Measurements from ENCODE around the gene SLC38A11. TPM values are rescaled to one million over a fixed set of nuclear protein-coding genes. Genes with fewer than 3 reads are reported as not detected.

SLC38A11 gene
- total and polyA plus RNA-seq, 3 donors from 2014 or later, result 0.58 to 5.9 (median 1.2) TPM

GRCh38 chr2:164875334-164876205 is 79.8 kb downstream of the SLC38A11 start:
- Histone ChIP-seq H3K27me3 (no peaks in the 10 kb centered on the region), H3K36me3 (ENCODE audit: low read depth, missing control alignments) (no peaks in the 10 kb centered on the region), H3K27ac (no peak overlapping the region), H3K4me1 (no peaks in the 10 kb centered on the region), H3K4me3 (no peak overlapping the region), H3K9me3 (no peaks in the 10 kb centered on the region)
- 87 to 91% methylated on average over 10 of the region's 10 CpGs for WGBS, 2 donors
- no peak for TF ChIP-seq CTCF (IDR thresholded peaks at IDR 0.05)
- DNase-seq, result no peak
- intact Hi-C loops (cut with DNase I; ENCODE audit: low total_unique reads), result no loop called here

- H3K36me3 ChIP-seq (ENCODE audit: low read depth, missing control alignments), result no peaks in the 10 kb centered on the region
- intact Hi-C loops (cut with DNase I; ENCODE audit: low total_unique reads), result no loop called here
- no peak overlapping the region for H3K4me3 ChIP-seq
- no peaks in the 10 kb centered on the region for H3K4me1 ChIP-seq
- no peaks in the 10 kb centered on the region for H3K27me3 ChIP-seq
- H3K27ac ChIP-seq, result no peak overlapping the region
- no peaks in the 10 kb centered on the region for H3K9me3 ChIP-seq
- no peak for DNase-seq
- no peak for TF ChIP-seq POLR2A (IDR thresholded peaks at IDR 0.05)
- no peak for TF ChIP-seq CTCF (IDR thresholded peaks at IDR 0.05)
- 72% methylated on average over 9 of the region's 9 CpGs for WGBS, 2 donors
Observed at GRCh38 chr2:164873210-164873908, 82.0 kb downstream of the SLC38A11 start.

- Histone ChIP-seq H3K4me1 (no peaks in the 10 kb centered on the region), H3K27ac (no peak overlapping the region), H3K27me3 (no peaks in the 10 kb centered on the region), H3K4me3 (no peak overlapping the region), H3K36me3 (ENCODE audit: low read depth, missing control alignments) (no peaks in the 10 kb centered on the region), H3K9me3 (no peaks in the 10 kb centered on the region)
- intact Hi-C loops (cut with DNase I; ENCODE audit: low total_unique reads), result no loop called here
- 43 to 83% methylated on average over 2 of the region's 2 CpGs for WGBS, 2 donors
- DNase-seq, result no peak
- TF ChIP-seq POLR2A (IDR thresholded peaks at IDR 0.05), result no peak
- TF ChIP-seq CTCF (IDR thresholded peaks at IDR 0.05), result no peak
Observed at GRCh38 chr2:164871404-164871803, 83.9 kb downstream of the SLC38A11 start.

- H3K4me1 ChIP-seq, result no peaks in the 10 kb centered on the region
- intact Hi-C loops (cut with DNase I; ENCODE audit: low total_unique reads), result no loop called here
- no peaks in the 10 kb centered on the region for H3K27me3 ChIP-seq
- no peak overlapping the region for H3K27ac ChIP-seq
- H3K4me3 ChIP-seq, result no peak overlapping the region
- H3K36me3 ChIP-seq (ENCODE audit: low read depth, missing control alignments), result no peaks in the 10 kb centered on the region
- TF ChIP-seq CTCF (IDR thresholded peaks at IDR 0.05), result no peak
- TF ChIP-seq POLR2A (IDR thresholded peaks at IDR 0.05), result no peak
- no peak for DNase-seq
- no peaks in the 10 kb centered on the region for H3K9me3 ChIP-seq
Observed at GRCh38 chr2:164869420-164869772, 85.9 kb downstream of the SLC38A11 start.

Measured in testis (tissue), 3 donors.